Germinal center (tissue), 1 donor: ENCODE data around the gene ADAM12.
A peak's percentile ranks its signal among the peaks of the same experiment; 100 is the strongest.

ENCODE experiments used
- DNase-seq: peaks from one replicate; pipeline ENCODE4 v3.0.0; 2012; ENCODE audit warnings: mixed read lengths, low spot score

The ADAM12 gene

DNA sequence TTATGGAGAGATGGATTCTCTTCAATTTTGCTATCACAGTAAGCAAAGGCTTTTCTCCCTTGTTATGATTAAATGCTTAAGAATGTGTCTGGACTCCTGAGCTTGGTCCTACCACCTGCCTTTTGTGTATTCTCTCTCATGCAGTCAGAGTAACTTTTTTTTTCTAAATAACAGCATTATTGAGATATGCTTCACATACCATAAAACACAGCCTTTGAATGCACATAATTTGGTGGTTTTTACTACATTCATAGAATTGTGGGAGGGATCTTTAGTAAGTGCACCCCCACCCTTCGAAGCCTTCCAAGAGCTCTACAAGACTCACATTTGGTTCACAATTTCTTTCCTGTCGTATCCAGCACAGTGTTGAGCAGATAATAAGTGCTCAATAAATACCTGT is 175.5 kb downstream of the ADAM12 start:
- no peak for DNase-seq

DNA sequence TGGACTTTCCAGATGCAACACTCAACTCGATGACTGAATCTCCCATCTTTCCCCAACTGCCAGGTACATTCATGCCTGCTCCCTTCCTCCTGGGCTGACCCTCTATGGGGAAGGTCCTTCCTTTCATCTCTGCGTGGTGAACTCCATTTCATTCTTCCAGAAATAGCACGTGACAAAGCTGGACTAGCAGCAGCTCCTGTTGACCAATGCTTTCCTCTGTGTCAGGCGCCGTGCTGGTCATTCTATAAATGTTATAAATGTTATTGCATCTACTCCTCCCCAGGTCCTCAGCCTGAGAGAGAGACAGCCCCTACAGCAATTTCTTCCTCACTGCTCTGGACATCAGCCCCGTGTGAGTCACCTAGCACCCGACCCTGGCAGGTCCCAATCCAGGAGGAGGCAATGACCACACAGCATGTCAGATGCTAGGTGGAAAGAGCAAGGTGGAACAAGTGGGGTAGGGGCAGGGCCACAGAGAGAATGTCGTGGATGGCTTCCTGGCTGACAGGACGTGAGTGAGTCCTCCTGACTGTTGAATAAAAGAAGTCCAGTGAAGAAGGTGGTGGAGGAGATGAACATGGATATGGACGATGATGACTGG is 178.1 kb downstream of the ADAM12 start:
- DNase-seq: no peak

DNA sequence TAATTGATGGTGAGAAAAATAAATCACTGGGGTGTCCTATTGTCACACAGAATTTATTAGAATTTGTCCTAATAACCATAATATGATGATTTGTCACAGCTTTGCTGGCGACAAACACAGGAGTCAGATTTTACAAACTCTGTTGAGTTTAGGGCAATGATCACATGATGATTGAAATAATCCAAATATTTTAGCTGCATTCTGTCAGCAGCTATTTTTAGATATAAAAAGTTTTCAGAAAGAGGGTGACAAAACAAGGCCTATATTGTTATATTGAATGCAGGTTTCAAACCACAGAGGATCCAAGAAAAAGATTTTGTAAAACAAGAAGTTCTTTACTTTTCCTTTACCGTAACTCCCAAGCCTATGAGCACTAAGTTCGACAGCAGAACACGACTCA is 178.8 kb downstream of the ADAM12 start:
- no peak for DNase-seq

DNA sequence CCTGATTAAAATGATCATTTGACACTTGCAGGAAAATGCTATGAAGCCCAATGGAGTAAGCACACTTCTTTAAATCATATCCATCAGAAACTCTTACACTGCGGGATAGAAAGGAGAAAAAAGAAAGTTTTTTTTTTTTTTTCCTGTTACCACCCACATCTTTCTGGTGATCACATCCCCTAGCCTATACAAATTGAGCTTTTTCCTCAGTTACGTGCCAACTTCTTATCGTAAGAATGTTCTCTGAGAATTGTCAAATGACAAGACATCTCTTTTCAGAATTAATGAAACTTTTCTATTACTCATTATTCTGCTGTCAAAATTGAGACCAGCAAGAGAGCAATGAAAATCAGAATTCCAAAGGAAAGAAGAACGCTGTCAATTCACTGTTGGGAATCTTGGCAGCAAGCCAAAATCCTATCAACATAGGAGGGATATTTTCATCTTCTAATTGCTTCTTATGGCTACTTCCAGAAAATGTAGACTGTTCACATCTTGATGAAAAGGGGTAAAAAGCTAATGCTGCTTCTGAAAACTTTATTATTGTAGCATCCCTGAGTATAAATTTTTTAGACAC is 179.5 kb downstream of the ADAM12 start:
- DNase-seq: no peak

DNA sequence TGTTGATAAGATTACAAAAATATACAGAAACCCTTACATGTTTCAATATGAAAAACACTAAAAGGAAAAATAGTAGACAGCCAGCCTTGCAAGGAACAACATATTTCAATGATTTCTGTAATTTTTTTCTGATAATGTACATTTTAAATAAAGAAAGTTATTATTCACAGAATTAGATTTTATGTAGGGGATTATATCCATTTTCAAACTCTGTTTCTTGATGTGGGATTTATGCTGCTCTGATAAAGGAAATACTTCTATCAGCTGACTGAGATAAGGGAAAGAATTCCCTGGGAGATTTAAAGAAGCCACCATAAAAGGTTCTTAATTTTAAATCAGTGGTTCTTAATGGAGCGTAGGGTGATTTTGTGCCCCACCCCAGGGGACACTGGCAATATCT is 180.4 kb downstream of the ADAM12 start:
- DNase-seq: no peak

DNA sequence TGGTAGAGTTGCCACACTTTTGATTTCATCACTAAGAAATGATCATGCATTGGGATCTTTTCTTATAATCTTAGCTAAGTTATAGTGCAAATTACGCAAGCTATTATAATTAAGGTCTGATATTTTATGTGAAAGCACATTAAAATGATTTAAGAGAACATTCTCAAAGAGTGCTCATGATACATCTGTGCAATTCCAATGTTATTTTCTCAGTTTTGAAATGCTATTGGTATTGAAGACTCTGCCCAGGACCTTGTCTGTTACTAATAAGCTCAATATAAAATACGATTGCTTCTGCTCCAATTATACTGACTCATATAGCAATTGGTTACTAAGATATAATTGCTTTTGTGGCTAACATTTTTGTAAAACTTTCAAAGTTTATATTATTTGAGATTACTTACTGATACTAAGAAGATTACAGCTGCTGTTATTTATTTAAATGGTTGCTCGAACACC is 180.9 kb downstream of the ADAM12 start:
- no peak for DNase-seq

DNA sequence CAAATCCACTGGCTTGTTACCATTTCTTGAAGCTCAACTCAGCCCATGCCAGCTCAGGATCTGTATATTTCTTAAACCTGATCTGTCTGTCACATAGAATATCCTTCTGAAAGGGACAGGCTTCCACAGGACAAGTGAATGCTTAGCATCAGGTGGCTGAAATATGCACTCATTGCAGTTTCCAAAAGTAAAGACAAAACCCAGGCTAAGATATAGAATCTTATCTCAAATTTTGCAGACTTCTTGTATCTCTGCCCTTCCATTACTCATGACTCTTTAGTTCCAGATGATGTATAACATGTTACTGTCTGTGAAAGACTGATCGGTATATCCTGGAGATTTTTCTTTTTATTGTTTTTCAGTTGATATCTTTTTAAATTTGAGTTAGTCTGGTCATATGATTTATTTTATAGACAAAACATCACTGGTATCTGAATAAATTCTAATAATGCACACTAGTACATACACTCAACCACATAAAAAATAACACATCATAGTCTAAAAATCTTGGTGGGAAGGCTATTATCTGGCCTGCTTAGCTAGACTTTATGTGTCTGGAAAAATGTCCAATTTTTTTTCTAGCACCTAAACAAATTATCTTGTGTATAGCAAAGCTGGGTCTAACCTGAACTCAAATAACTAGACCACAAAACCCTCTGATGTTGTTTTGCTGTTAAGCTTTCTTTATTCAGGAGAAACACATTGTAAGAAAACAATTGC is 182.6 kb downstream of the ADAM12 start:
- no peak for DNase-seq

DNA sequence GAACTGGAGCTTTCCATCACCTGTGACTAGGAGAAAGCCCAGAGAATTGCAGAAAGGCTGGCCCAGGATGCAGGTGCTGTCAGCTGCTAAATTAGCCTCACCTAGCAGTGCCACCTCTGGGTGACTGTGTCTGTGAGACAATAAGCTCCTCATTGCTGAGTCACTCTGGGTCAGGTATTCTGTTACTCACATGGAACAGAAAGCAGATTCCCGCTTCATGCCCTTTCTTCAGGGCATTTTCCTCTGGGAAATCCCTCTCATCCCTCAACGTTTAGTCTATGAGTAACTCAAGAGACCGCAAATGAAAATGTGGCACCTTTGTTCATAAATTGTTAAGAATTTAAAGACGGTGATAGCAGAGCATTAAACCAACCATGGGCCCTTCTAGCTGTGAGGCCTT is 184.0 kb downstream of the ADAM12 start:
- no peak for DNase-seq

DNA sequence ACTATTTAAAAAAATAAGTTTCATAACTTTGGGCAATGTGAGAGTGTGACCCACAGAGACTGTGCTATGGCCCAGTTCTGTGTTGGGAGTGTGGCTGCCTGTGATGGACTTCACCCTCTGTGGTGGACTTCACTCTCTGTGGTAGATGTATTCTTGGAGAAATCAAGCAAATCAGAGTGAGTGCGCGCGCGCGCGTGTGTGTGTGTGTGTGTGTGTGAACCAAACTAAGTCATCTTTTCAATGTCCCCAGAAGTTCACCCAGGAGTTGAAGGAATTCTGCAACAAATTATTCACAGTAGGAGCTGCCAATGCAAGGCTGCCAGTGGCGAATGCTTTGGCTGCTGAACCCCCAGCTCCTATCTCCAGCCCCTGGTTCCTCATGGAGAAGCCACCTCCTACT is 184.5 kb downstream of the ADAM12 start:
- no peak for DNase-seq

DNA sequence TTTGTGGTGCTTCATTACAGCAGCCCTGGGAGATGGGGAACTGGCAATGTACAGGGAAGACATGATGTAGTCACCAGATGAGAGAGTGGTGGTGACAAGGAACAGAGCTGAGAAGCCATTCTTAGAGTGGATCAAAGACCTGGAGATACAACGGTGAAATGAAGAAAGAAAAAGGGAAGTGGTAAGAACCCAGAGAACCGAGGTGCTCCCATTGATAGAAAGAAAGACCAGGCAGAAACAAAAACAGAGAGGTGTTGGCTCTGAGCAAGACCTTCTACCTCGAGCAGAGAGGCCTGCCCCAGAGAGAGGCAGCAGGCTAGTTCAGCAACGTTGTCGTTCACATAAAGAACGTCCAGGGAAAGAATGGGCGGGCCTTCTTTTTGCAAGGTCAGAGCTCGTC is 186.7 kb downstream of the ADAM12 start:
- no peak for DNase-seq

DNA sequence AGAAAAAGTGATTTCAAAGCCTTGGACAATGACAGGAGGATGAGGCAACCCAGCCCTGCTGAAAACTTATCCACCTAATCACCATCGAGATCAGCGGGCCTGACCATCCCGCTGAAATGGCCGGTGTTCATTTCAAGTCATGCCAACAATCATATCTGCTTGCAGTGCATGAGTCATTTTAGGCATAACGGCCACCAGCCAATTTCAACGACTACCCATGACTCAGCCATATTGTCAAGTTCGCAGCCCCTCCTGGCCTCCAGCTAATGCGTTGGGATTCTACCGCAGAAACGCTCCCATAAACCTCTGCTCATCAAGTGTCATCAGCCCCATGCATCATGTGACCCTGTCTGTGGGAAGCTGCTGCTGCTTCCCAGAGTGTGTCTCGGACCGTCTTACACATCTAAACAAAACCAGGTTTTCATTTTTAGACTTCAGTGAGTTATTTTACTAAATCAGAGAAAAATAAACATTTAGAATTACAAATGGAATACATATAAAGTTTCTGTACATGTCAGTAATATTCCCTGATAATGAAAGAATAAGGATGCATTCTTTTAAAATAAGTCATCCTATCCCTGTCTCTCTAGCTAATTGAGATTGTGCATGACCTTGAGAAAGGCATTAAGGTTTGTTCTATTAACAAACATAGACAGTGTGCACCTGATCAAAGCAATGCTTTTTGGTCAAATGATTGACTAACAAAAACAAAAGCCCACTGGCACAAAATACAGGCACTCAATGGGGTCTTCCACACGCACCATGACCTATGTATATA is 188.9 kb downstream of the ADAM12 start:
- DNase-seq: no peak

DNA sequence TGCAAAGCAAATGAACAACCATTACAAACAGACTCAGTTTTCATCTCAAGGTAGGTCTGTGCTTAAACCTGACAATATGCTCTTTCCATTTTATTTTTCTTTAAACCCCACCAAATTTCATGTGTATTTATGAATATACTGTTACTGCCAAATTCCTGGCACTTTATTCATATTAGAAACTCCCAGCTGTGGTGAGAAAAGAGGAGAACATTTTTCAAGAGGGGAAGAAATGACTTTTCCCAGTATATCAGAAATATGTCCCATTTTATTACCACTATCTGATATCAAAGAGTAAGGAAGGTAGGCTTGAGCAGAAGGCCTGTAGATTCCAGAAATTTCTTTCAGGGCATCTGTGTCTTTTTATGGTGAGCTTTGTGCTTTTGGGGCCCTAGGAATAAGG is 189.6 kb downstream of the ADAM12 start:
- no peak for DNase-seq

DNA sequence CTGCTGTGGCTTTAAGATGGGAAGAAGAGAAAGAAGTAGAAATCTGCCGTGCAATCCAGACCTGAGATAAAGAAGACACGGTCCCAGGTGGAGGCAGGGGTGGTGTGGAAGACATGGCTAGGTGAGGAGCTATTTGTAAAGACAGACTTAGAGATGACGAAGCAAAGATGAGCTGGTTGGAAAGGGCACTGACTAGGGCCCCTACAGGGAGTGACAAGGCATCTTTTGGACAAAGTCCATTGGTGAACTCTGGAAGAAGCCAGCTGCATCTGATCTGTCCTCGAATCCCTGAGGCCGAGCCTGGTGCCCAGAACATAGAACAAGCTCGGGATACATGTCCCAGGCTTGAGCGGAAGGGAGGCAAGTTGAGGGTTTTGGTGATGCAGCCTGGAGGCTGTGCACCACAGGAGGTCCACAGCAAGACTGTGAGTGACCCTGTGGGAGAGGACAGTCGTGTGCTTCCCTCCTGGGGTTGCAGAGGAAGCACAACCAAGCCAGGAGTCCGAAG is 191.2 kb downstream of the ADAM12 start:
- DNase-seq: no peak

DNA sequence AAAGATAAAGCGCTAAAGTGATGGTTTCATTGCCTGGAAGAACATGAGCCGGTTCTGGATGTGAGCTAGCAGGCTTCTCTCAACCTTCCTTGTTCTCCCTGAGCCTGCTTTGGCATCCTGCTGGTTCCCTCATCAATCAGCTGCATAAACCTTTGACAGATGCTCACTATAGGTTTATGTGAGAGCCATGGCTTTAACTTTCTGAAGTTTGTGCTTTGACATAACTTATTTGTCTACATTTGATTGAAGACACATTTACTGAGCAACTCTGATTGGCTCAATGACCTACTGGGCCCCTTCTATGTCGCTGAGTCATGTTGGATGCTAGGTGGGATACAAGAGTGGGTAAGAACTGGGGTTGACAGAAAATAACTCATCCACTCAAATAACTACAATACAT is 192.0 kb downstream of the ADAM12 start:
- no peak for DNase-seq

DNA sequence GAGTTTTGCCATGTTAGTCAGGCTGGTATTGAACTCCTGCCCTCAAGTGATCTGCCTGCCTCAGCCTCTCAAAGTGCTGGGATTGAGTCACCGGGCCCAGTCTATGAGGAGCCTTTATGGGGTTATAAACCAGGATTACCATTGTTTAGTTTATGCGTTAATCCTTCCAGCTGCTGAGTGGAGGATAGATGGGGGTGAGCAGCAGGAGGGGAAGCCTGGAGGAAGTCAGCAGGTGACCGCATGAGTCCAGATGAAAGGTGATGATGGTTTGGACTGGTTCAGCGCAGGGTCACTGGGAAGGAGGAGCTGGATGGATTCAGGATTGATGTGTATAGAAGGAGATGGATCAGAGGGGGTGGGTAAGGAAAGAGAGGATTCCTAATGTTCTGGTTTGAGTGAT is 197.1 kb downstream of the ADAM12 start:
- no peak for DNase-seq

DNA sequence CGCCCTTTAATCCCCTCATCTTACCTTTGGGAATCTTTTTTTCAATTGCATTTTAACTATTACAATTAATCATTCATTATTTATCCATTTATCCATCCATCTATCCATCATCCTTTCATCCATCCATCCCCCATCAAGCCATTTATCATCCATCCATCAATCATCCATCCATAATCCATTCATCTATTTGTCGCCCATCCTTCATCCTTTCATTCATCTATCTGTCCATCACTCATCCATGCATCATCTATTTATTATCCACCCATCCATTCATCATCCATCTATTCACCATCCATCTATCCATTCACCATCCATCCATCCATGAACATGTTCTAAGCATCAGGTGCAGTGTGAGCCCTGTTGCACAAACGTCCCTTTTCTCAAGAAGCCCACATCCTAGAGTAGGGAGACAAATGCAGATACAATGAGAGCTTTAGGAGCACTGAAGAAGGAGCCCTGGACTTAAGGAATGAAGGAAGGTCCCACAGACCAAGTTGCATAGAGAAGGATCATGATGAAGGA is 199.5 kb downstream of the ADAM12 start:
- DNase-seq: no peak

DNA sequence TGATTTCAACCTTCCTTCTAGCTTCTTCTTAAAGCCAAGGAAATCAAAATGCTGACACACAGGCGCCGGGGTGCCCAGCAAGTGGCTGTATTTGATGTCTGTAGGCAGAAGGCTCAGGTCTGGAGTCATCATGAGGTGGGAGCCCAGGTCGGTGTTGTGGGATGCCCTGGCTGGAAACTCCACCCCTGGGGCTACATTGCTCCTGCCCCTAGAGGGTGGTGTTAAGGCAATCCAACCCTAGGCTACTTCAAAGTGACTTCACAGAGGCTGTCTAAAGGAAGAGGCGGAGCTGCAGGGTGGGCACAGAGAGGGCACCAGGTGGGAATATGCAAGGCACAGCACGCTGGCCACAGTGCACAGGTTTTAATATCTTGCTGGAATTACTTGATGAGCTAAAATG is 200.9 kb downstream of the ADAM12 start:
- no peak for DNase-seq

DNA sequence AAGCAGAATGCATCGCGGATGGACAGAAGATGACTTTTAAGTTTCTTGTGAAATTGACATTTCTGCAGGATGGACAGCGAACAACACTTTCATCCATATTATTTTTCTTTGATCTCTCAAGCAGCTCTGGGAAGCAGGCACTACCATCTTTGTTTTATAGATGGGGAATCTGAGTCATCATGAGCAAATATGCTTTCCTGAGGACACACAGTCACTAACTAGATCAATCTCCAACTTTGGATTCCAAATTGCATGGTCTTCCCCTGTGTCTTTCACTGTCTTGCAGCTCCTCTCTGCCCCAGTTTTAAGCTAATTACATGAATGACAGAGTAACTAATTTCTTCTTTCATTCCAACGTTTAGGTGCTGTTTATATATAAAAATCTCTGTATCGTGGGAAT is 201.5 kb downstream of the ADAM12 start:
- no peak for DNase-seq

DNA sequence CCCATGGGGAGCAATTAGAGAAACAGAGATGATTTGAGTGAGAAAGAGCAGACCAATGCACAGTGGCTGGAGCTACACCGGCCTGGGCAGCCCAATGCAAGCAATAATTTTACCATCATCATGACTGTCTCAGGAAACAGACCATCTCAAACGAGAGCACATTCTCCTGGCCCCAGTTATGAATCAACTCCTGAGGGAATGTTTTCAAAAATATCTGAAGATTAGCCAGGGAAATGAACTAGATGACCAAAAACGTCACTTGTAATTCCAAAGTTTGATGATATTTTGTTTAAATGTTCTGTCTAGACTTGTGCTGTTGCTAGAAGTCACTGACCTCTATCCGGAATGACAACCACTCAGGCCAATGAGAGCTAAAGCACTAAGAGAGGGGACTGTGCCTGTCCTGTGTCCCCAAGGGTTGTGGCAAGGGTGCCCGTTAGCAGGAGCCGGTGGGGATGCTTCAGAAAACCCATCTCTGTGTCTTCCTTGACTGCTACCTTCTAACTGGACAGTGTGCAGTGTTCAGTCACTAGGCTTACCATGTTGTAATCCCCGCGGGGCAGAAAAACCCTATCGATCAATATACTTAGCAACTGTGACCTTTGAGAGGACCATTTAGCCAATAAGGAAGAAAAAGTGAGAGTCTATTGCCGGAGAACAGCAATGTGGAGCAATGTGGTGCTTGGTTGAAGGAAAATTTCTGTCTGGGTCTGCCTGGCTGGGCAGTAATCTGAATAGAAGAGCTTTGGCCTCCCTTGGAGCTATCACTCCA is 202.4 kb downstream of the ADAM12 start:
- no peak for DNase-seq

DNA sequence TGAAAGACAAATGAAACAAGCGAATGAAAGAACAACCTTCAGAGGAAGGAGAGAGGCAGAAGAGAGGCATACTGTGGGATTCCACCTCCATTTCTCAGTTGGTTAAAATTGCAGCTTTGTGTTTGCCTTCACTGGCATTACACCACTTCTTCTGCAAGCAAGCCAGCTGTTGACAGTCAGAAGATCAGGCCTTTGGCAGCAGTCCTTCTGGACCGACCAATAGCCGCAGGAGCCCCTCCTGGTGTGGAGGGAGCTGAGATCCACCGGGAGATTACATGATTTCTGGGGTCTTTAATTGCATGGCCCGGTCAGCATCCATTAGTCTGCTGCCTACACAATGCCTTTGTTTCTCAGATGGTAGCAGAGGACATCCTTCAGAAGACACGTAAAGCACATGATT is 206.7 kb downstream of the ADAM12 start:
- DNase-seq: no peak

DNA sequence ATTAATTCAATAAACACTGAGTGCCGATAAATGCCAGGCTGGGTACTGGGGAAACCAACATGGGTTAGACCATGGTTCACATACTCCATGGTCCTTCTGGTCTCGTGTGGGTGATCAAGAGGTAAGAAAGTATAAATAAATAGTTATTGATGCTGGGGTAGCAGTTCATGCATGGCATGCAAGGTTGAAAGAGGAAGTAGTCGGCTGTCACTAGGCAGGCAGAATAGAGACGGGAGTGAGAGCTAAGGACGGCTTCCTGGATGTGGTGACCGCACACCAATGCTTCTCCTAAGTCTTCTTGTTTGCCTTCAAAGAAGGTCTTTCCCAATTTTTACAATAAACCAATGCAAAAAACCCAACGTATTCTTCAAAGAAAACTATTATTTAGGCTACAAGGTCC is 208.6 kb downstream of the ADAM12 start:
- DNase-seq: peak; percentile 47
